Mesenchymal stem cell (in vitro differentiated cells and primary cell): ENCODE data around the gene MPIG6B.

Experiments
- DNase-seq: peaks from one replicate; pipeline ENCODE4 v3.0.0-alpha.2; 2013
- H2AFZ ChIP-seq: one replicate; pipeline ENCODE4 v1.6.1; 2013; ENCODE audit warnings: low read depth, mild to moderate bottlenecking, control low read depth, inconsistent platforms, low read length, moderate library complexity
- H2AK5ac ChIP-seq: 2 replicates; pipeline ENCODE4 v1.6.1; 2013; ENCODE audit warnings: low read length, moderate library complexity, mild to moderate bottlenecking, inconsistent platforms; ENCODE audit not compliant: severe bottlenecking
- H2BK120ac ChIP-seq: one replicate; pipeline ENCODE4 v1.6.1; 2013; ENCODE audit warnings: low read depth, mild to moderate bottlenecking, inconsistent platforms, low read length, moderate library complexity
- H2BK12ac ChIP-seq, 2 experiments: one replicate each; pipeline ENCODE4 v1.6.1; 2013; ENCODE audit warnings: inconsistent platforms in 2 of 2, low read length in 2 of 2, mild to moderate bottlenecking in 2 of 2, moderate library complexity in 2 of 2, control low read depth in 1 of 2
- H2BK15ac ChIP-seq: one replicate; pipeline ENCODE4 v1.6.1; 2013; ENCODE audit warnings: mild to moderate bottlenecking, low read depth, inconsistent platforms; ENCODE audit not compliant: poor library complexity, severe bottlenecking
- H2BK5ac ChIP-seq: 2 replicates; pipeline ENCODE4 v1.6.1; 2013; ENCODE audit warnings: low read depth, mild to moderate bottlenecking, low read length, control low read depth, inconsistent platforms; ENCODE audit not compliant: poor library complexity, severe bottlenecking
- H3K14ac ChIP-seq, 2 experiments: one replicate each; pipeline ENCODE4 v1.6.1; 2013; ENCODE audit warnings: inconsistent platforms in 2 of 2, low read length in 2 of 2, control low read depth in 1 of 2, mild to moderate bottlenecking in 1 of 2, moderate library complexity in 1 of 2
- H3K18ac ChIP-seq, 2 experiments: one replicate each; pipeline ENCODE4 v1.6.1; 2013; ENCODE audit warnings: inconsistent platforms in 2 of 2, low read length in 2 of 2, control low read depth in 1 of 2, low read depth in 1 of 2, mild to moderate bottlenecking in 1 of 2
- H3K23ac ChIP-seq, 2 experiments: one replicate each; pipeline ENCODE4 v1.6.1; 2013; ENCODE audit warnings: inconsistent platforms in 2 of 2, low read length in 2 of 2, mild to moderate bottlenecking in 2 of 2, moderate library complexity in 2 of 2, control low read depth in 1 of 2
- H3K27ac ChIP-seq: 2 replicates; pipeline ENCODE4 v1.5.1; 2013; ENCODE audit warnings: mild to moderate bottlenecking, moderate library complexity, low read length, control low read depth, inconsistent platforms; ENCODE audit not compliant: poor library complexity, severe bottlenecking
- H3K27me3 ChIP-seq, 2 experiments: 2 replicates each; pipeline versions ENCODE4 v1.6.1 to v1.7.0; 2013; ENCODE audit warnings: low read length in 2 of 2, mild to moderate bottlenecking in 2 of 2, moderate library complexity in 2 of 2, control low read depth in 1 of 2, inconsistent platforms in 1 of 2; ENCODE audit not compliant: control insufficient read depth in 1 of 2, insufficient read depth in 1 of 2
- H3K36me3 ChIP-seq, 2 experiments: 2 replicates each; pipeline versions ENCODE4 v1.6.1 to v1.7.0; 2013; ENCODE audit warnings: low read length in 2 of 2, control low read depth in 1 of 2, inconsistent platforms in 1 of 2, low read depth in 1 of 2, mild to moderate bottlenecking in 1 of 2; ENCODE audit not compliant: insufficient read depth in 2 of 2, control insufficient read depth in 1 of 2
- H3K4ac ChIP-seq, 2 experiments: one replicate each; pipeline ENCODE4 v1.6.1; 2013; ENCODE audit warnings: inconsistent platforms in 2 of 2, low read length in 2 of 2, mild to moderate bottlenecking in 2 of 2, moderate library complexity in 2 of 2, control low read depth in 1 of 2, low read depth in 1 of 2
- H3K4me1 ChIP-seq: 2 replicates; pipeline ENCODE4 v1.6.1; 2013; ENCODE audit warnings: low read depth, low read length, control low read depth; ENCODE audit not compliant: control insufficient read depth, insufficient read depth
- H3K4me2 ChIP-seq: 2 replicates; pipeline ENCODE4 v1.6.1; 2013; ENCODE audit warnings: low read length, mild to moderate bottlenecking, inconsistent platforms; ENCODE audit not compliant: poor library complexity, severe bottlenecking
- H3K4me3 ChIP-seq, 2 experiments: 2 replicates each; pipeline versions ENCODE4 v1.5.1 to v1.7.0; 2013; ENCODE audit warnings: low read length in 2 of 2, mild to moderate bottlenecking in 2 of 2, control low read depth in 1 of 2, low read depth in 1 of 2; ENCODE audit not compliant: insufficient read depth in 1 of 2
- H3K79me1 ChIP-seq: replicated peaks from 2 replicates; pipeline ENCODE4 v1.6.1; 2013; ENCODE audit warnings: mild to moderate bottlenecking, control low read depth, low read length, inconsistent platforms; ENCODE audit not compliant: poor library complexity, severe bottlenecking
- H3K9ac ChIP-seq: 2 replicates; pipeline ENCODE4 v1.7.0; 2013; ENCODE audit warnings: mild to moderate bottlenecking, low read length, moderate library complexity
- H3K9me3 ChIP-seq: 2 replicates; pipeline ENCODE4 v1.7.0; 2013; ENCODE audit warnings: mild to moderate bottlenecking, low read length; ENCODE audit not compliant: control insufficient read depth
- H4K8ac ChIP-seq: one replicate; pipeline ENCODE4 v1.6.1; 2013; ENCODE audit warnings: inconsistent platforms, mild to moderate bottlenecking, low read length, moderate library complexity
- H4K91ac ChIP-seq: one replicate; pipeline ENCODE4 v1.6.1; 2013; ENCODE audit warnings: mild to moderate bottlenecking, low read length, inconsistent platforms
- WGBS: methylation state at CpG from one replicate; pipeline ENCODE4 v1.1.7; 2013; ENCODE audit warnings: mixed read lengths; 5-methylcytosine and 5-hydroxymethylcytosine counted together

The MPIG6B gene

DNA sequence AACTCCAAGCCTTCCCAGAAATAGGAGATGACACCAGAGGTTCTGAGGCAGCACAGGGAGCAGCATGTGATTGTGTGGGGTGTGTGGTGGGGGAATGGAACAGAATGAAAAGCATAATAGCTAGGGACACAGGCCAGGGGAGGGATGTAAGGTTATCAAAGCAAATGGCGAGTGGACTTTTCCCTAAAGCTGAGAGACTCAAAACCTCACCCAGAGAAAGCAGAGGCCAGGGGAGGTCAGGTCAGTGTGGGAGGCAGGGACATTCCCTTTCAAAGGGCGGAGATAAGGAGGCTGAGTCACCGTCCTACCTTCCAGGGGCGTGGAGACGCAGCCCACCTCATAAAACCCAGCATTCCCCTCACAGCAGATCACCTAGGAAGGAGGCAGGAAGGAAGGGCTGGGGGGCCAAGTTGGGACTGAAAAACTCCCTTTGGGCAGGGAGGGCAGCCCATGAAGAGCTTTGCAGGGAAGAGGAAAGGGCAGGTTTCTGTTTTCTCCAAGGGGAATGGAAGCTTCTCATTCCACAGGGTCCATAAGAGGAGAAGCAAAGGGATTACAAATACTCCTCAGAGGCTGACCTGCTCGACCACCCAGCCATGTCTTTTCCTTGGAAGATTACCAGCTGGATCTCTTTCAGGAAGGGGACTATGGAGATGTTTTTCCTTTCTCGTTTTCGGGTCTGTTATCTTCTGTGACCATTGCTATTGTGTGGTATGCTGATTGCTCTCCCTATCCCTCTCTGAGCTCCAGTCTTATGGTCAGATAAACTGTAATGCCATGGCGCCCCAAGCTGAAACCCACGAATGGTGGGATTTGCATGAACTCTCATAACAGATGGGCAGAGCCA, 32.7 kb upstream of the MPIG6B start:
- Histone ChIP-seq H3K9ac (no peak overlapping the region), H2AK5ac (no peak overlapping the region), H3K23ac (no peak overlapping the region), H3K27ac (no peak overlapping the region), H3K27me3 (no peaks in the 10 kb centered on the region), H3K4me1 (peaks cover 2% of the 10 kb centered on the region), H3K4me2 (no peak overlapping the region), H2BK5ac (no peak overlapping the region), H3K36me3 (peaks cover 86 to 94% of the 10 kb centered on the region in 2 experiments), H3K18ac (no peak overlapping the region), H3K9me3 (no peaks in the 10 kb centered on the region), H3K4ac (no peak overlapping the region), H2BK120ac (no peak overlapping the region), H2BK15ac (no peak overlapping the region), H4K8ac (no peak overlapping the region), H4K91ac (no peak overlapping the region), H3K79me1 (peaks cover 9% of the 10 kb centered on the region), H2BK12ac (no peak overlapping the region), H2AFZ (no peak overlapping the region), H3K14ac (no peak overlapping the region), H3K4me3 (no peak overlapping the region)
- no peak for DNase-seq
- WGBS: 86% methylated on average over 6 of the region's 10 CpGs

- Histone ChIP-seq H3K4me3 (no peak overlapping the region), H2BK120ac (no peak overlapping the region), H3K79me1 (peaks cover 9% of the 10 kb centered on the region), H3K27ac (no peak overlapping the region), H3K4me2 (no peak overlapping the region), H3K4me1 (peaks cover 2% of the 10 kb centered on the region), H3K18ac (no peak overlapping the region), H3K27me3 (no peaks in the 10 kb centered on the region), H2BK12ac (no peak overlapping the region), H4K91ac (no peak overlapping the region), H3K23ac (no peak overlapping the region), H3K14ac (no peak overlapping the region), H2BK15ac (no peak overlapping the region), H3K4ac (no peak overlapping the region), H2AK5ac (no peak overlapping the region), H2BK5ac (no peak overlapping the region), H4K8ac (no peak overlapping the region), H3K9ac (no peak overlapping the region), H3K9me3 (no peaks in the 10 kb centered on the region), H2AFZ (no peak overlapping the region), H3K36me3 (peaks cover 85 to 93% of the 10 kb centered on the region in 2 experiments)
- WGBS: 96% methylated on average over 4 of the region's 6 CpGs
- DNase-seq: no peak
Observed at GRCh38 chr6:31691078-31691463, 32.1 kb upstream of the MPIG6B start.

DNA sequence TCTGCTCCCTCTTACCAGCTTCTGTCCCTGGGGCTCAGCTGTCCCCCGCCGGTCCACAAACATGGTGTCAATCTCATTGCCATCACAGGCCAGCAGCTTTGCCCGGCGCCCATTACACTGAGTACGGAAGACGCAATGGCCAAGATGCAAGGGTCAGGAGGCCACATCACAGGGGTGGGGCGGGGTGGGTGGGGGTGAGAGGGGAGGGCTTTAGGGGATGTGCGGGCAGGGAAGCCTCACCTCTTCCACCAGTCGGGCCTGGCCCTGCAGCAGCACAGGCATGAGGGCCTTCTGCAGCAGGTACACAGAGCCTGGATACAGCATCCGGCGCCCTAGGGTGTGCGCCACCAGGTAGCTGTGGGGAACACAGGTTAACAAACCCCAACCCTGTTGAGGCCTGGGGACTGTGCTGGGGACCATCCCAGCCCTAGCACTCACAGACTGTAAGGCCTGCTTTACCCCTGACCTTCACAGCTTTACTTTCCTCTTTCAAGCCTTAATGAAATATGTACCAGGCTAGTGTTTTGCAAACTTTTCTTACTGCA, 31.5 kb upstream of the MPIG6B start:
- Histone ChIP-seq H2BK15ac (no peak overlapping the region), H3K4me1 (peaks cover 2% of the 10 kb centered on the region), H4K8ac (no peak overlapping the region), H2AFZ (no peak overlapping the region), H2AK5ac (no peak overlapping the region), H3K14ac (no peak overlapping the region), H3K4me2 (no peak overlapping the region), H3K36me3 (peaks cover 80 to 92% of the 10 kb centered on the region in 2 experiments), H3K23ac (no peak overlapping the region), H3K9me3 (no peaks in the 10 kb centered on the region), H3K4me3 (no peak overlapping the region), H2BK120ac (no peak overlapping the region), H3K18ac (no peak overlapping the region), H3K79me1 (peaks cover 9% of the 10 kb centered on the region), H3K27me3 (no peaks in the 10 kb centered on the region), H3K4ac (no peak overlapping the region), H3K9ac (no peak overlapping the region), H4K91ac (no peak overlapping the region), H3K27ac (no peak overlapping the region), H2BK5ac (no peak overlapping the region), H2BK12ac (no peak overlapping the region)
- no peak for DNase-seq
- WGBS: 98% methylated on average over 12 of the region's 12 CpGs

GRCh38 chr6:31692353-31692752, 30.8 kb upstream of the MPIG6B start:
- Histone ChIP-seq H3K4me2 (no peak overlapping the region), H3K4me1 (peaks cover 2% of the 10 kb centered on the region), H2BK12ac (no peak overlapping the region), H3K79me1 (peaks cover 9% of the 10 kb centered on the region), H3K27me3 (no peaks in the 10 kb centered on the region), H2AK5ac (no peak overlapping the region), H4K91ac (no peak overlapping the region), H2BK120ac (no peak overlapping the region), H3K36me3 (peaks cover 77 to 90% of the 10 kb centered on the region in 2 experiments), H2BK5ac (no peak overlapping the region), H3K4ac (no peak overlapping the region), H2BK15ac (no peak overlapping the region), H3K9me3 (no peaks in the 10 kb centered on the region), H3K18ac (no peak overlapping the region), H3K23ac (no peak overlapping the region), H3K4me3 (no peak overlapping the region), H3K14ac (no peak overlapping the region), H3K9ac (no peak overlapping the region), H3K27ac (no peak overlapping the region), H2AFZ (no peak overlapping the region), H4K8ac (no peak overlapping the region)
- no peak for DNase-seq
- WGBS: 93% methylated on average over 4 of the region's 4 CpGs
